GM12891 (cell line): Measurements from ENCODE around the gene PPP2R1B.

Experiments
- POLR2A ChIP-seq: IDR thresholded peaks from 2 replicates; pipeline ENCODE4 v1.6.1; 2011; ENCODE audit warnings: low read depth, low read length, control low read depth
- POLR2AphosphoS5 ChIP-seq: IDR thresholded peaks from 2 replicates; pipeline ENCODE4 v1.6.1; 2011; ENCODE audit warnings: low read depth, low read length, control low read depth
- SPI1 ChIP-seq: IDR thresholded peaks from 2 replicates; pipeline ENCODE4 v1.6.1; 2011; ENCODE audit warnings: low read depth, low read length, control low read depth

- TF ChIP-seq POLR2A (no peak), POLR2AphosphoS5 (no peak), SPI1 (no peak)
Measured at GRCh38 chr11:111814557-111815320, 48.5 kb upstream of the PPP2R1B start.
